SK-N-SH (cell line): Measurements from ENCODE around the gene HEG1.
"Not testable (repeated sequence)": the region's sequence is repeated elsewhere in the genome, so short reads cannot be mapped to it uniquely, and the experiment has no call there.

Source experiments
- GABPA ChIP-seq: IDR thresholded peaks from 2 replicates; pipeline ENCODE4 v1.4.0; 2012; ENCODE audit warnings: low read depth, mild to moderate bottlenecking
- RAD21 ChIP-seq: IDR thresholded peaks from 2 replicates; pipeline ENCODE4 v1.6.1; 2012; ENCODE audit warnings: mild to moderate bottlenecking, low read length
- SMC3 ChIP-seq: IDR thresholded peaks from 2 replicates; pipeline ENCODE4 v1.6.1; 2012; ENCODE audit warnings: low read depth, low read length, improper control_type of control experiment
- TF ChIP-seq, protein P1 (sequence below): fragments of 200-600 bp; sonication (generic); IDR thresholded peaks from 2 replicates; pipeline ENCODE4 v1.6.1; 2017; ENCODE audit warnings: antibody characterized with exemption, mild to moderate bottlenecking, moderate library complexity
- TF ChIP-seq, protein P2 (sequence below): fragments of 150-350 bp; IDR thresholded peaks from 2 replicates; pipeline ENCODE4 v1.6.1; 2017; ENCODE audit warnings: antibody characterized with exemption, low read length, low read depth, borderline replicate concordance
- TF ChIP-seq, protein P3 (sequence below): IDR thresholded peaks from 2 replicates; pipeline ENCODE4 v1.6.1; 2012; ENCODE audit warnings: mild to moderate bottlenecking, low read depth, low read length, moderate library complexity
- TF ChIP-seq, protein P4 (sequence below): IDR thresholded peaks from 2 replicates; pipeline ENCODE4 v1.4.0; 2012; ENCODE audit warnings: low read depth

DNA sequence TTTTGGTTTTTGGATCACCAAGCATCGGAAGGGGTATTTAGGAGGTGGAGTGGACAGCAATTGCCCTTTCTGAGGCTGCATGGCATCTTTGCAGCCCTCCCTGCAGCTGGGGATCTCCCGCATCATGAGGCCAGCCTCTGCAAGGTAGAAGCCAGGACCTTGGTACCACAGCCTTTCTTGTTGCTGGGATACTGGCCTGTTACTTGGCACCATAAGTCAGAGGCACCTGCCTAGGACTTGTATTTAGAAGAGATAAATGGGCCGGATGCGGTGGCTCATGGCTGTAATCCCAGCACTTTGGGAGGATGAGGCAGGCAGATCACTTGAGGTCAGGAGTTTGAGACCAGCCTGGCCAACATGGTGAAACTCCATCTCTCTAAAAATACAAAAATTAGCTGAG lies 97.8 kb downstream of the HEG1 start:
- TF ChIP-seq SMC3, GABPA, RAD21: not testable (repeated sequence)
- TF ChIP-seq, protein P1, sequence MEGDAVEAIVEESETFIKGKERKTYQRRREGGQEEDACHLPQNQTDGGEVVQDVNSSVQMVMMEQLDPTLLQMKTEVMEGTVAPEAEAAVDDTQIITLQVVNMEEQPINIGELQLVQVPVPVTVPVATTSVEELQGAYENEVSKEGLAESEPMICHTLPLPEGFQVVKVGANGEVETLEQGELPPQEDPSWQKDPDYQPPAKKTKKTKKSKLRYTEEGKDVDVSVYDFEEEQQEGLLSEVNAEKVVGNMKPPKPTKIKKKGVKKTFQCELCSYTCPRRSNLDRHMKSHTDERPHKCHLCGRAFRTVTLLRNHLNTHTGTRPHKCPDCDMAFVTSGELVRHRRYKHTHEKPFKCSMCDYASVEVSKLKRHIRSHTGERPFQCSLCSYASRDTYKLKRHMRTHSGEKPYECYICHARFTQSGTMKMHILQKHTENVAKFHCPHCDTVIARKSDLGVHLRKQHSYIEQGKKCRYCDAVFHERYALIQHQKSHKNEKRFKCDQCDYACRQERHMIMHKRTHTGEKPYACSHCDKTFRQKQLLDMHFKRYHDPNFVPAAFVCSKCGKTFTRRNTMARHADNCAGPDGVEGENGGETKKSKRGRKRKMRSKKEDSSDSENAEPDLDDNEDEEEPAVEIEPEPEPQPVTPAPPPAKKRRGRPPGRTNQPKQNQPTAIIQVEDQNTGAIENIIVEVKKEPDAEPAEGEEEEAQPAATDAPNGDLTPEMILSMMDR, result not testable (repeated sequence)
- TF ChIP-seq, protein P2, sequence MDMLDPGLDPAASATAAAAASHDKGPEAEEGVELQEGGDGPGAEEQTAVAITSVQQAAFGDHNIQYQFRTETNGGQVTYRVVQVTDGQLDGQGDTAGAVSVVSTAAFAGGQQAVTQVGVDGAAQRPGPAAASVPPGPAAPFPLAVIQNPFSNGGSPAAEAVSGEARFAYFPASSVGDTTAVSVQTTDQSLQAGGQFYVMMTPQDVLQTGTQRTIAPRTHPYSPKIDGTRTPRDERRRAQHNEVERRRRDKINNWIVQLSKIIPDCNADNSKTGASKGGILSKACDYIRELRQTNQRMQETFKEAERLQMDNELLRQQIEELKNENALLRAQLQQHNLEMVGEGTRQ, result not testable (repeated sequence)
- TF ChIP-seq, protein P3, sequence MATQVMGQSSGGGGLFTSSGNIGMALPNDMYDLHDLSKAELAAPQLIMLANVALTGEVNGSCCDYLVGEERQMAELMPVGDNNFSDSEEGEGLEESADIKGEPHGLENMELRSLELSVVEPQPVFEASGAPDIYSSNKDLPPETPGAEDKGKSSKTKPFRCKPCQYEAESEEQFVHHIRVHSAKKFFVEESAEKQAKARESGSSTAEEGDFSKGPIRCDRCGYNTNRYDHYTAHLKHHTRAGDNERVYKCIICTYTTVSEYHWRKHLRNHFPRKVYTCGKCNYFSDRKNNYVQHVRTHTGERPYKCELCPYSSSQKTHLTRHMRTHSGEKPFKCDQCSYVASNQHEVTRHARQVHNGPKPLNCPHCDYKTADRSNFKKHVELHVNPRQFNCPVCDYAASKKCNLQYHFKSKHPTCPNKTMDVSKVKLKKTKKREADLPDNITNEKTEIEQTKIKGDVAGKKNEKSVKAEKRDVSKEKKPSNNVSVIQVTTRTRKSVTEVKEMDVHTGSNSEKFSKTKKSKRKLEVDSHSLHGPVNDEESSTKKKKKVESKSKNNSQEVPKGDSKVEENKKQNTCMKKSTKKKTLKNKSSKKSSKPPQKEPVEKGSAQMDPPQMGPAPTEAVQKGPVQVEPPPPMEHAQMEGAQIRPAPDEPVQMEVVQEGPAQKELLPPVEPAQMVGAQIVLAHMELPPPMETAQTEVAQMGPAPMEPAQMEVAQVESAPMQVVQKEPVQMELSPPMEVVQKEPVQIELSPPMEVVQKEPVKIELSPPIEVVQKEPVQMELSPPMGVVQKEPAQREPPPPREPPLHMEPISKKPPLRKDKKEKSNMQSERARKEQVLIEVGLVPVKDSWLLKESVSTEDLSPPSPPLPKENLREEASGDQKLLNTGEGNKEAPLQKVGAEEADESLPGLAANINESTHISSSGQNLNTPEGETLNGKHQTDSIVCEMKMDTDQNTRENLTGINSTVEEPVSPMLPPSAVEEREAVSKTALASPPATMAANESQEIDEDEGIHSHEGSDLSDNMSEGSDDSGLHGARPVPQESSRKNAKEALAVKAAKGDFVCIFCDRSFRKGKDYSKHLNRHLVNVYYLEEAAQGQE, result not testable (repeated sequence)
- TF ChIP-seq, protein P4, sequence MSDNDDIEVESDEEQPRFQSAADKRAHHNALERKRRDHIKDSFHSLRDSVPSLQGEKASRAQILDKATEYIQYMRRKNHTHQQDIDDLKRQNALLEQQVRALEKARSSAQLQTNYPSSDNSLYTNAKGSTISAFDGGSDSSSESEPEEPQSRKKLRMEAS, result not testable (repeated sequence)
